ENCODE measurements around the gene RAB1A. TPM values are rescaled to one million over a fixed set of nuclear protein-coding genes. Genes with fewer than 3 reads are reported as not detected.

Gene RAB1A
- total RNA-seq, 2 experiments from 2014 or later, result 71.8 to 75.8 TPM

DNA sequence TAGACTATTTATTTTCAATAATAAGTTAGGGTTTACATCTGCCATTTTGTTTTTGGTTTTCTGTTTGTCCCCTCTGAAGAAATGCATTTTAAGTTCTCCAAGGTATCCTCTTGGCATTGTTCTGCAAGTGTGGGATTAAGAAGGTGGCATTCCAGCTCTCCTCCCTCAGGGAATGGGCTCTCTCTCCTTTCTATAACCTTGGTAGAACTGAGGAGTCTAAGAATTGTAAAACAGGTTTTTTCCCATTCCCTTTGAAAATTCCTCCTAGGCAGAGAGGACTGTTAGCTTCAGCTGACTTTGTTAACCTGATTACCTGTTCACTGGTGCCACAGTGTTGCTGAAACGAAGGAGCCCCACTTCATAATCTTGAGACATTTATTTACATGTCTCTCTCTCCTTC is 26.1 kb upstream of the RAB1A start:
- peaks cover 6% of the 10 kb centered on the region for H3K4me1 Mint-ChIP-seq (ENCODE audit: low read depth)
- no peaks in the 10 kb centered on the region for H3K36me3 Mint-ChIP-seq (ENCODE audit: low read depth)
- H3K27me3 Mint-ChIP-seq, result no peaks in the 10 kb centered on the region
- POLR2A ChIA-PET, result no interaction called here
- intact Hi-C loops (cut with micrococcal nuclease), result no loop called here
- ATAC-seq, result no peak
- CTCF ChIA-PET, result interaction anchor here (1.5 to 4.8 kb wide), 2 partner anchors 13 to 91 kb away, joined by 5 to 28 read pairs; no protein-coding TSS in a partner anchor
- no peaks in the 10 kb centered on the region for H3K9me3 Mint-ChIP-seq
- H3K4me3 Mint-ChIP-seq, result no peak overlapping the region
- H3K27ac Mint-ChIP-seq, result no peak overlapping the region
- DNase-seq, result no peak
- TF ChIP-seq, protein P1, sequence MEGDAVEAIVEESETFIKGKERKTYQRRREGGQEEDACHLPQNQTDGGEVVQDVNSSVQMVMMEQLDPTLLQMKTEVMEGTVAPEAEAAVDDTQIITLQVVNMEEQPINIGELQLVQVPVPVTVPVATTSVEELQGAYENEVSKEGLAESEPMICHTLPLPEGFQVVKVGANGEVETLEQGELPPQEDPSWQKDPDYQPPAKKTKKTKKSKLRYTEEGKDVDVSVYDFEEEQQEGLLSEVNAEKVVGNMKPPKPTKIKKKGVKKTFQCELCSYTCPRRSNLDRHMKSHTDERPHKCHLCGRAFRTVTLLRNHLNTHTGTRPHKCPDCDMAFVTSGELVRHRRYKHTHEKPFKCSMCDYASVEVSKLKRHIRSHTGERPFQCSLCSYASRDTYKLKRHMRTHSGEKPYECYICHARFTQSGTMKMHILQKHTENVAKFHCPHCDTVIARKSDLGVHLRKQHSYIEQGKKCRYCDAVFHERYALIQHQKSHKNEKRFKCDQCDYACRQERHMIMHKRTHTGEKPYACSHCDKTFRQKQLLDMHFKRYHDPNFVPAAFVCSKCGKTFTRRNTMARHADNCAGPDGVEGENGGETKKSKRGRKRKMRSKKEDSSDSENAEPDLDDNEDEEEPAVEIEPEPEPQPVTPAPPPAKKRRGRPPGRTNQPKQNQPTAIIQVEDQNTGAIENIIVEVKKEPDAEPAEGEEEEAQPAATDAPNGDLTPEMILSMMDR (IDR thresholded peaks at IDR 0.05), result no peak

DNA sequence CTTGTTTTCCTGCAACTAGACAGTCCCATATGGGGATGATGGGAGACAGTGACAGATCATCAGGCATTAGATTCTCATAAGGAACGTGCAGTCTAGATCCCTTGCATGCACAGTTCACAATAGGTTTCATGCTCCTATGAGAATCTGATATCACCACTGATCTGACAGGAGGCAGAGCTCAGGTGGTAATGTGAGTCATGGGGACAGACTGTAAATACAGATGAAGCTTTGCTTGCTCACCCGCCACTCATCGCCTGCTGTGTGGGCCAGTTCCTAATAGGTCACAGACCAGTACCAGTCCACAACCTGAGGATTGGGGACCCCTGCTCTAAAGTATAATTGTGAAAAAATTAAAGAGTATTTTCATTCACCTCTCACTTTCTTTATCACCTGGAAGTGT is 23.6 kb upstream of the RAB1A start:
- intact Hi-C loops (cut with micrococcal nuclease), result no loop called here
- CTCF ChIA-PET, result interaction anchor here (1.0 to 1.9 kb wide), 4 partner anchors 15 to 89 kb away, joined by 3 to 7 read pairs (median 5); partner anchors contain the start of gene RAB1A
- TF ChIP-seq, protein P1 (IDR thresholded peaks at IDR 0.05), result no peak
- DNase-seq (no peak), ATAC-seq (no peak)
- Mint-ChIP-seq H3K4me3 (no peak overlapping the region), H3K27ac (no peak overlapping the region), H3K9me3 (no peaks in the 10 kb centered on the region), H3K4me1 (ENCODE audit: low read depth) (no peaks in the 10 kb centered on the region), H3K36me3 (ENCODE audit: low read depth) (no peaks in the 10 kb centered on the region), H3K27me3 (no peaks in the 10 kb centered on the region)
- POLR2A ChIA-PET, result interaction anchor here (0.6 kb wide), 2 partner anchors 57 to 116 kb away, joined by 3 read pairs; no protein-coding TSS in a partner anchor

DNA sequence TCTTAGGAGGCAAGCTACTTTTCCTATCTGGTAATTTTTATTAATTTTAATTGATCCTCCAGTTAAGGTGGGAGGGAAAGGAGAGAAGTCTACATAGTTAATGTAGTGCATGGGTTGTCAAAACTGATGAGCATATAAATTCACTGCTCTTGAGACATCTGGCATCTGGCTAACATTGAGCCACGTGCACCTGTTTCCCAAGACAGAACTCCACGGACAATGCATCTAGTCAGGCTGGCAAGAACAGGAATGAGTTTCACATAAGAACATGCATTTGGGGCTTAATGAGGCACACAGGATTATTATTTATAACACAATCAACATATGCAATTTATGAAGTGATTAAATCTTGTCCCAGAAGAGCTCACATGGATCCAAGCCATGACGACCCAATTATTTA is 16.2 kb upstream of the RAB1A start:
- ChIA-PET POLR2A (no interaction called here), CTCF (interaction anchor here (1.3 to 1.4 kb wide), 2 partner anchors 22 to 81 kb away, joined by 3 to 4 read pairs; no protein-coding TSS in a partner anchor)
- no peaks in the 10 kb centered on the region for H3K4me1 Mint-ChIP-seq (ENCODE audit: low read depth)
- no peak overlapping the region for H3K27ac Mint-ChIP-seq
- TF ChIP-seq, protein P1 (IDR thresholded peaks at IDR 0.05), result no peak
- intact Hi-C loops (cut with micrococcal nuclease), result no loop called here
- no peak for ATAC-seq
- H3K36me3 Mint-ChIP-seq (ENCODE audit: low read depth), result no peaks in the 10 kb centered on the region
- H3K9me3 Mint-ChIP-seq, result no peaks in the 10 kb centered on the region
- no peak for DNase-seq
- H3K4me3 Mint-ChIP-seq, result no peak overlapping the region
- H3K27me3 Mint-ChIP-seq, result peaks cover 2% of the 10 kb centered on the region

DNA sequence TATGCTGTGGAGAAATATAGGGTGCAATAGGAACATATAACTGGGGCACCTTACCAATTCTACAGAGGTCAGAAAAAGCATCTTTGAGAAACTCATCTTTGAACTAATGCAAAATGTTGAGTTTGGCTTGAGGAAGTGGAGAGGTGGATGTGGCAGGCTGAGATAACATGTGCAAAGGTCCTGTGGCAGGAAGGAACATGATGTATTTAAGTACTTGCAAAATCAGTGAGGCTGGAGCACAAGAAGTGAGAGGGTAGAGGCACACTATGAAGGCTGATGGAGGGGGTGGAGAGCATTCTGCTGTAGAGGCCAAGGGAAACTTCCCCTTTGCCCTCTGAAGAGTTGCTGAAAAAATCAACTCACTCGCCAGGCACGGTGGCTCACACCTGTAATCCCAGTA is 14.7 kb upstream of the RAB1A start:
- no peaks in the 10 kb centered on the region for H3K9me3 Mint-ChIP-seq
- H3K4me3 Mint-ChIP-seq, result no peak overlapping the region
- no peak overlapping the region for H3K27ac Mint-ChIP-seq
- peaks cover 2% of the 10 kb centered on the region for H3K27me3 Mint-ChIP-seq
- no peaks in the 10 kb centered on the region for H3K4me1 Mint-ChIP-seq (ENCODE audit: low read depth)
- ChIA-PET CTCF (interaction anchor here (1.2 kb wide), 1 partner anchor 80 kb away, joined by 4 read pairs; no protein-coding TSS in a partner anchor), POLR2A (no interaction called here)
- intact Hi-C loops (cut with micrococcal nuclease), result no loop called here
- no peaks in the 10 kb centered on the region for H3K36me3 Mint-ChIP-seq (ENCODE audit: low read depth)
- no peak for DNase-seq
- no peak for ATAC-seq
- TF ChIP-seq, protein P1 (IDR thresholded peaks at IDR 0.05), result no peak

DNA sequence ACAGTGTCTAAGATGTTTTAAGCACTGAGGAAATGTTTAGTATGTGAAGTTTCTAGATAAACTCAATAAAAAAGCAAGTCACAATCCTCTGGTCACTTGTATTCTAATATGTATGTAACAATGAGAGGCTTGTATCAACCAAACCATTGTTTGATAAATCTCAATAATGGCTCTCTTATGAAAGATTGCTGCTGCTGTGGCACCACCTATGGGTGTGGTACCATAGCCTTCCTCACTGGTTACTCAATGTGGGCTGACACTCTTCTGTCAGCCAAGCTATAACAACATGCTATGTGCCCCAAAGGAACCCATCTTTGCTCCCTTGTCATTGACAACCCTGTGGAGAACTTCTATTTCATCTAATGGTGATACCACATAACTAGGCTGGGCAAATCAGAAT is 12.6 kb upstream of the RAB1A start:
- DNase-seq (peak; percentile 33), ATAC-seq (peak; percentile 47)
- POLR2A ChIA-PET, result no interaction called here
- intact Hi-C loops (cut with micrococcal nuclease), result no loop called here
- Mint-ChIP-seq H3K36me3 (ENCODE audit: low read depth) (no peaks in the 10 kb centered on the region), H3K4me3 (no peak overlapping the region), H3K27ac (no peak overlapping the region), H3K27me3 (peaks cover 2% of the 10 kb centered on the region), H3K9me3 (no peaks in the 10 kb centered on the region), H3K4me1 (ENCODE audit: low read depth) (no peaks in the 10 kb centered on the region)
- CTCF ChIA-PET, result interaction anchor here (0.6 to 4.6 kb wide), 5 partner anchors 8 to 77 kb away, joined by 3 to 21 read pairs (median 3); no protein-coding TSS in a partner anchor
- TF ChIP-seq, protein P1 (IDR thresholded peaks at IDR 0.05), result no peak

Measured in activated CD8-positive, alpha-beta T cell treated with anti-CD3 and anti-CD28 coated beads for 36 hours (primary cell).